ENCODE data around the gene CGB1. TPM values are rescaled to one million over a fixed set of nuclear protein-coding genes. Genes with fewer than 3 reads are reported as not detected.
A peak's percentile ranks its signal among the peaks of the same experiment; 100 is the strongest.

Gene CGB1
- total and polyA plus RNA-seq, 2 of the 13 experiments (the other 11 are each of a cell fraction or from before 2014, with no cell fraction given): not detected

GRCh38 chr19:49064029-49064629, 27.4 kb upstream of the CGB1 start:
- intact Hi-C loops (cut with micrococcal nuclease; ENCODE audit: unreplicated experiment) (no loop called here), in situ Hi-C loops (cut with HindIII; ENCODE audit: extremely low pct_ligation_motif_present, low pct_unique_long_range_greater_than_20kb) (no loop called here)
- CTCF ChIA-PET (ENCODE audit: low intra/inter-chr PET ratio, low total read pairs): no interaction called here
- no peak overlapping the region for H2AFZ ChIP-seq (ENCODE audit: low read length)
- peaks cover 8% of the 10 kb centered on the region; the same call in 1 of the 2 replicates for H3K4me1 ChIP-seq (ENCODE audit: insufficient read depth, low read length)
- H3K36me3 ChIP-seq (replicated peaks in 1 of 2; ENCODE audit: control insufficient read depth in 1 of 2, insufficient read depth in 2 of 2, low read length in 2 of 2): no peaks in the 10 kb centered on the region
- H3K27me3 ChIP-seq (ENCODE audit: control insufficient read depth in 1 of 2, insufficient read depth in 2 of 2, low read length in 2 of 2): peaks cover 4 to 49% of the 10 kb centered on the region in 2 experiments; a peak in 4 of 5 replicates
- H3K27ac ChIP-seq (ENCODE audit: extremely low read length, insufficient read depth, low read length): no peak overlapping the region
- no TSS peak for BruUV-seq (replicated peaks)
- H3K9ac ChIP-seq (ENCODE audit: insufficient read depth, low read depth, low read length): no peak overlapping the region
- 24% methylated on average over 5 of the region's 10 CpGs for WGBS (ENCODE audit: low lambda C conversion rate)
- POLR2A ChIA-PET: interaction anchor here (1.0 kb wide), 1 partner anchor 8 kb away, joined by 3 read pairs; no protein-coding TSS in a partner anchor
- no peak for DNase-seq (ENCODE audit: low spot score)
- no peaks in the 10 kb centered on the region for H3K79me2 ChIP-seq (ENCODE audit: insufficient read depth, low read length)
- H3K9me3 ChIP-seq (ENCODE audit: low read length): no peaks in the 10 kb centered on the region
- peak overlapping the region in 1 of 3 experiments; percentile 28; a peak in 1 of 6 replicates for H3K4me3 ChIP-seq (replicated peaks in 1 of 3; ENCODE audit: insufficient read depth in 1 of 3, low read depth in 2 of 3, low read length in 3 of 3)
- no peaks in the 10 kb centered on the region for H4K20me1 ChIP-seq (ENCODE audit: insufficient read depth, low read length)
- ATAC-seq: peak; percentile 17; the same call in 1 of the 3 replicates
- no peak for FAIRE-seq
- TF ChIP-seq ZFP41 (CRISPR knock-in tag; IDR thresholded peaks at IDR 0.05; ENCODE audit: borderline replicate concordance) (no peak), HDAC6 (IDR thresholded peaks at IDR 0.05; ENCODE audit: low read depth, low read length) (no peak), ZSCAN22 (CRISPR knock-in tag; IDR thresholded peaks at IDR 0.05) (peak; percentile 64; the same call in 1 of the 2 replicates), HNRNPLL (IDR thresholded peaks at IDR 0.05; ENCODE audit: low read depth, low read length, poor library complexity, severe bottlenecking) (peak; percentile 5)
- H3K4me2 ChIP-seq (ENCODE audit: low read depth, low read length): peak overlapping the region; percentile 39; the same call in 1 of the 2 replicates

- POLR2A ChIA-PET: no interaction called here
- CTCF ChIA-PET (ENCODE audit: low intra/inter-chr PET ratio, low total read pairs): no interaction called here
- TF ChIP-seq TRAFD1 (CRISPR knock-in tag; IDR thresholded peaks at IDR 0.05; ENCODE audit: borderline replicate concordance): no peak
- TF ChIP-seq ZNF281 (CRISPR knock-in tag; IDR thresholded peaks at IDR 0.05; ENCODE audit: borderline replicate concordance): no peak
- TF ChIP-seq YY1 (IDR thresholded peaks at IDR 0.05; ENCODE audit: insufficient read depth, insufficient replicate concordance, low read depth, low read length): no peak
- TF ChIP-seq MTA3 (CRISPR knock-in tag; IDR thresholded peaks at IDR 0.05): no peak
- no peak for TF ChIP-seq POLR2AphosphoS2 (IDR thresholded peaks at IDR 0.05; ENCODE audit: low read depth, low read length)
- no peak for TF ChIP-seq ZBTB43 (CRISPR knock-in tag; conservative IDR thresholded peaks at IDR 0.05)
- no peak for TF ChIP-seq ZNF75D (CRISPR knock-in tag; IDR thresholded peaks at IDR 0.05; ENCODE audit: borderline replicate concordance)
Observed at GRCh38 chr19:49061445-49061844, 24.8 kb upstream of the CGB1 start.

More at GRCh38 chr19:49061445-49061844, 24.8 kb upstream of the CGB1 start:
- ATAC-seq: no peak
- Histone ChIP-seq H2AFZ (ENCODE audit: low read length) (no peak overlapping the region), H4K20me1 (ENCODE audit: insufficient read depth, low read length) (no peaks in the 10 kb centered on the region), H3K9ac (ENCODE audit: insufficient read depth, low read depth, low read length) (no peak overlapping the region), H3K4me1 (ENCODE audit: insufficient read depth, low read length) (peaks cover 19% of the 10 kb centered on the region), H3K4me2 (ENCODE audit: low read depth, low read length) (no peak overlapping the region), H3K27me3 (ENCODE audit: control insufficient read depth in 1 of 2, insufficient read depth in 2 of 2, low read length in 2 of 2) (peaks cover 8 to 67% of the 10 kb centered on the region in 2 experiments; a peak in 4 of 5 replicates), H3K4me3 (replicated peaks in 1 of 3; ENCODE audit: insufficient read depth in 1 of 3, low read depth in 2 of 3, low read length in 3 of 3) (no peak overlapping the region), H3K9me3 (ENCODE audit: low read length) (no peaks in the 10 kb centered on the region), H3K27ac (ENCODE audit: extremely low read length, insufficient read depth, low read length) (no peak overlapping the region), H3K79me2 (ENCODE audit: insufficient read depth, low read length) (no peaks in the 10 kb centered on the region), H3K36me3 (replicated peaks in 1 of 2; ENCODE audit: control insufficient read depth in 1 of 2, insufficient read depth in 2 of 2, low read length in 2 of 2) (no peaks in the 10 kb centered on the region)
- FAIRE-seq: no peak
- in situ Hi-C loops (cut with HindIII; ENCODE audit: extremely low pct_ligation_motif_present, low pct_unique_long_range_greater_than_20kb) (no loop called here), intact Hi-C loops (cut with micrococcal nuclease; ENCODE audit: unreplicated experiment) (no loop called here)
- DNase-seq (ENCODE audit: low spot score): no peak
- BruUV-seq (replicated peaks): no TSS peak
- 11% methylated on average over 3 of the region's 25 CpGs for WGBS (ENCODE audit: low lambda C conversion rate)
